Stimulated activated CD4-positive, alpha-beta T cell treated with anti-CD3 and anti-CD28 coated beads, Interleukin-2, amount 100 ng/mL, for 24 hours (primary cell): Measurements from ENCODE around the gene NAV2.
"Not testable (repeated sequence)": the region's sequence is repeated elsewhere in the genome, so short reads cannot be mapped to it uniquely, and the experiment has no call there.

Source experiments
- DNase-seq, 2 donors: peaks; one replicate each; pipeline ENCODE4 v3.0.0-alpha.2; 2020

The NAV2 gene

GRCh38 chr11:19871531-19871930, 158.9 kb downstream of the NAV2 start:
- DNase-seq = no peak

- no peak for DNase-seq
Observed at GRCh38 chr11:19872512-19873145, 160.0 kb downstream of the NAV2 start.

- DNase-seq = no peak
Observed at GRCh38 chr11:19873730-19874129, 161.1 kb downstream of the NAV2 start.

GRCh38 chr11:19874266-19874665, 161.6 kb downstream of the NAV2 start:
- DNase-seq = no peak

- DNase-seq = no peak
Observed at GRCh38 chr11:19876750-19877149, 164.1 kb downstream of the NAV2 start.

GRCh38 chr11:19878520-19878919, 165.9 kb downstream of the NAV2 start:
- no peak for DNase-seq

- no peak for DNase-seq
Observed at GRCh38 chr11:19879307-19880087, 166.9 kb downstream of the NAV2 start.

- DNase-seq = no peak
Observed at GRCh38 chr11:19880088-19880345, 167.4 kb downstream of the NAV2 start.

- no peak for DNase-seq
Observed at GRCh38 chr11:19881177-19881576, 168.5 kb downstream of the NAV2 start.

- no peak for DNase-seq
Observed at GRCh38 chr11:19882356-19882755, 169.7 kb downstream of the NAV2 start.

GRCh38 chr11:19886498-19886897, 173.9 kb downstream of the NAV2 start:
- DNase-seq = no peak

- no peak for DNase-seq
Observed at GRCh38 chr11:19887842-19888241, 175.2 kb downstream of the NAV2 start.

- no peak for DNase-seq
Observed at GRCh38 chr11:19889531-19889930, 176.9 kb downstream of the NAV2 start.

- no peak for DNase-seq
Observed at GRCh38 chr11:19890308-19890707, 177.7 kb downstream of the NAV2 start.

- no peak for DNase-seq
Observed at GRCh38 chr11:19891022-19891421, 178.4 kb downstream of the NAV2 start.

GRCh38 chr11:19892387-19892786, 179.8 kb downstream of the NAV2 start:
- no peak for DNase-seq

- DNase-seq = no peak
Observed at GRCh38 chr11:19892876-19893275, 180.2 kb downstream of the NAV2 start.

GRCh38 chr11:19894404-19894803, 181.8 kb downstream of the NAV2 start:
- DNase-seq = no peak

- not testable (repeated sequence) for DNase-seq
Observed at GRCh38 chr11:19895037-19895436, 182.4 kb downstream of the NAV2 start.

- no peak for DNase-seq
Observed at GRCh38 chr11:19895776-19896175, 183.1 kb downstream of the NAV2 start.

- DNase-seq = peak; percentile 52 to 67
Observed at GRCh38 chr11:19903620-19904069, 191.0 kb downstream of the NAV2 start.

GRCh38 chr11:19905280-19905853, 192.7 kb downstream of the NAV2 start:
- DNase-seq = no peak

- no peak for DNase-seq
Observed at GRCh38 chr11:19906126-19906525, 193.5 kb downstream of the NAV2 start.

GRCh38 chr11:19907008-19907579, 194.5 kb downstream of the NAV2 start:
- DNase-seq = no peak
